Amygdala (tissue), 56 donors: ENCODE data around the gene ADAM33.

Experiments
- DNase-seq, 56 donors: peaks; one replicate each; lab custom pipeline; 2025; lab: John Stamatoyannopoulos, UW

ADAM33 gene

GRCh38 chr20:3690413-3690812, 8.6 kb upstream of the ADAM33 start:
- no peak for DNase-seq

- no peak for DNase-seq
These were observed 8.2 kb upstream of the ADAM33 start for GRCh38 chr20:3689978-3690377.

DNA sequence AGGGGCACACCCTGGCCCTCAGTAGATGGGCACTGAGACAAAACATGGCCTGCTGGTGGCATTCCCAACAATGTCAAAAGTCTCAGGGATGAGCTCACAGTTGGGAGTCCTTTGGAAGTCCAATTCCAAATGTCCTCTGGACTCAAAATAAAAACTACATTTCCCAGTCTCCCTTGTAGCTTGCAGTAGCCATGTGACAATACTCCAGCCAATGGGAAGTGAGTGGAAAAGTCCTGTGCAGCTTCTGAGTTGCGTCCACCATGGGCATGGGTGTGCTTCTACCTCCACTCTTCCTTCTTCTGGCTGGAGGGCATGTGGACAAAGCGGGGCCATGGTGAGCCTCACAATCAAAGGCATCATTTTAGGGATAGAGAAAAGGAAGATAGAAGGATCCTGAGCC, 5.8 kb upstream of the ADAM33 start:
- DNase-seq, result peak in 8 of 56 donors; percentile 8 to 34 (median 15)

GRCh38 chr20:3686867-3687321, 5.1 kb upstream of the ADAM33 start:
- peak in 40 of 56 donors; percentile 17 to 80 (median 39) for DNase-seq

DNA sequence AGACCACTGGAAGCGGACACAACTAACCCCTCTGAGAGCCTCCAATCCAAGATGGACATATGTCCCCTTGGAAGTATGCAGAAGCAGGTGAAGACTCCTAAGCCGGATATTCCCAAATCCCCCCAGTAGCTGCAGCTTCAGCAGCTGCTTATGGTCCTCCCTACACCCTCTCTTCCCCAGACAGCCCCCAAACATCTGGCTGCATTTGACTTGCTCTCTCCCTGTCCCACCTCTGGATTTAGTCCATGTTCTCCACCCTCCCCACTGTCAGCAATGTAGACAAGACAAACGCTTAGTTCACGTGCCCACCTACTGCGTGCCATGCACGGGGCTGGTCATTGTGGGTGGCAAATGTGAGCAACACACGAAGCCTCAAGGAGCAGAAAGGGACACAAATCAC, 4.6 kb upstream of the ADAM33 start:
- no peak for DNase-seq

- DNase-seq, result no peak
These were observed 3.5 kb upstream of the ADAM33 start for GRCh38 chr20:3685341-3685740.

- no peak for DNase-seq
These were observed 369 bp downstream of the ADAM33 start for GRCh38 chr20:3681352-3681930.

- no peak for DNase-seq
These were observed 984 bp downstream of the ADAM33 start for GRCh38 chr20:3680701-3681351.

DNA sequence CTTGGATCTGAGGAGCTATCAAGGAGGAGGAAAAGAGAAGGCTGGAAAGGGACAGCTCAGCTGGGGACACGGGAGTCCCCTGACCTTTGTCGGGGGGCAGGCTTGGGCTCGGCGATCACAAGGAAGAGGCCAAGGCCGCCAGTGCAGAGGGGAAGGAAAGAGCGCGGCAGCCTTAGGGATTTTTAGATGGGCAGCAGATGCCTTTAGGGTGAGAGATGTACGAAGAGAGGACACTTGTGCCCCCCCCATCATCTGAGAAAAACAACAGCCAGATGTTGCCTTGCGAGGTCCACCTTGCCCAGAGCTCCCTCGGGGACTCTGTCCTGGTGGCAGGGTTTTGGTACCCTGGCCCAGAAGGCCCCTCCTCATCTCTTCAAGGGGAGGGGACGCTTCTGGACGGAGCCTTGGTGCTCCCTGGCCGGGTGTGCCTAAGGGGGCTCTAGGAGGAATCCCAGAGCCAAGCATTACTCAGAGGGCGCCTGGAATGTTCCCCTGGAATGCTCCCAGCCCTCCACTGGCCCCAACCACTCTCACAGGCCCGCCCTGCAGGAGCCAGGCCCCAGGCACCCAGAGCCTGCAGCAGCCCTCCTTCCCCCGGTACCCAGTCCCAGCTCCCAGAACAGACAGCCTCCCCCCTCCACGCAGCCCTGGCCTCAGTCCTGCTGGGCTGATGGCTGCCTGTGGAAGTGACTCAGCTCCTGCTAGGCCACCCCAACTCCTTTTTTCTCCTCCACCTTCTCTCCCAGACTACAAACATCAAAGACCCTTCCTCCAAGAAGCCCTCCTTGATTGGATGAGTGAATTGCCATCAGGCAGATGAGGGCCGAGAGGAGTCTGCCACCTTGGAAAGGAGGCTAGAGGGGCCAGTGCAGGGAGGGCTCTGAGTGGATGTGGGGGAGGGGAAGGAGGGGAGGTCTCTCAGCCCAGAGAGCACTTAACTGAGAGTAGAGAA, 1.8 kb downstream of the ADAM33 start:
- no peak for DNase-seq

DNA sequence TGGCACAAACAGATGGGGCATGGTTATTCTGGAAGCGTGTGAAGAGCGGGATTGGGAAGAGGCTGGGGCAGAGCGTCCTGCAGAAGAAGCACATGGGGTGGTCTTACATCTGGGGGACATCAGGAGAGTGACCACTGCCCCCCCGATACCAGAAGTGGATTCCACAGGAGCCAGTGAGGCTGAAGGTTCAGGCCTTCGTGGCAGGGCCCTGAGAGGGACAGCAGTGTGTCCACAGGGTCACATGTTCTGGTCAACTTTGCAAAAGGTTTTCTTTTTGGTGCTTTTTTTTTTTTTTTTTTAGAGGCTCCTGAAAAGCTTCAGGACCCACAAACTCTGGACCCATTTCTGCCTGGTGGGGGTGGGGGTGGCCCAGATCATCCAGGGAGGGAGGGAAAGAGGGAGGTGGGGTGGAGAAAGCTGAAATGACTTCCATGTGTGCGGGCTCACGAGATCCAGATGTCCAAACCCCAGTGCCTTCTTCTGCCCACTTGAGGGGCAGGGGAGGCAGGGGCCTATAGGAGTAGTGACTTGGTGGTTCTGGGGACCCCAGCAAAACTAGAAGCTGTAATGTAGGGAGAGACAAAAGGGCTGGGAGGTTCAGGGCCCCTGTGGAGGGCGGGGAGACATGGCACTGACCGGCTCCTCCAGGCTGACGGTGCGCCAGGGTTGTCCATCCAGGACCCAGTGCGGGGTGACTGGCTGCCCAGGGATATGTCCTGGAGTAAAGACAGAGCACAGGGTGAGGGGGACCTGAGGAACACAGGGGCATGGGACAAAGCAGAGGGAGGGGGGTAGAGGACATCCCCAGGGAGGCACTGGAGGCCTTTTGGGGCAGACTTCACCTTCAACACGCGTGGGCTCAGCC, 2.7 kb downstream of the ADAM33 start:
- DNase-seq, result no peak

DNA sequence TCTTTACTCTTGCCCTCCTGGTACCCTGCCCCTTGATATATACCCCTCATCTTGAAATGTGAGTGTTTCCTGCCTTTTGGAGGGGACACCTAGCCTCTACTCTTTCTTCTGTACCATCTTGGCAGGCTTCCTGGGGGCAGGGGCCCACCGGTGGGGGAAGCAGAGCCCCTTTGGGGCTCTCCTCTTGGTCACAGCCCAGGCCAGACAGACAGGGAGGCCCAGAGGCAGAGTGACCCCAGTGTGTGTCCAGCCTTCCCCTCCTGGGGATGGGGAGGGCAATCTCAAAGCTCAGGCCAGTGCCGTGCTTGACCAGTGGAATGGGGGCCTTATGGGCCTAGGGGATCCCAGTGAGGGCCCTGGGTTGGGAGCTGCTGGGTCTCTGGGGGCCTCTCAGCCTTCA, 3.6 kb downstream of the ADAM33 start:
- DNase-seq, result no peak

DNA sequence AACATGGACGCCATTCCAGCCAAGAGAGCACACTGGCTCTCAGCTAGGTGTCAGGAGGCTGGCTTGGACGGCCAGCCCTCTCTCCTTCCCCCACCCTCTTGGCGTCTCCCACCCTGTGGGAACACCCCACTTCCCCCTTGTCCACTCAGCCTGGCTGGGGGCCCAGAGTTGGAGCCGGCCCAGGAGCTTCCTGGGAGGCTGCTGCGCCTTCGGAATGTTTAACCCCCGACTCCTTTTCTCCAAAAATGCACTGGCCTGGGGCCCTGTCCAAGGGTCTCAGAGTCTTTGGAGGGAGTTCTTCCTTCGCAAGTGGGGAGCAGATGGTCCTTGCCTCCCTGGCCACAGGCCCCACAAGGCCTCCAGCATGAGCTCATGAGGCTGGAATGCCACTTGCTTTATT, 4.1 kb downstream of the ADAM33 start:
- DNase-seq, result peak in 27 of 56 donors; percentile 9 to 70 (median 30)

- DNase-seq, result no peak
These were observed 6.6 kb downstream of the ADAM33 start for GRCh38 chr20:3674995-3675900.

- no peak for DNase-seq
These were observed 7.4 kb downstream of the ADAM33 start for GRCh38 chr20:3674447-3674846.

DNA sequence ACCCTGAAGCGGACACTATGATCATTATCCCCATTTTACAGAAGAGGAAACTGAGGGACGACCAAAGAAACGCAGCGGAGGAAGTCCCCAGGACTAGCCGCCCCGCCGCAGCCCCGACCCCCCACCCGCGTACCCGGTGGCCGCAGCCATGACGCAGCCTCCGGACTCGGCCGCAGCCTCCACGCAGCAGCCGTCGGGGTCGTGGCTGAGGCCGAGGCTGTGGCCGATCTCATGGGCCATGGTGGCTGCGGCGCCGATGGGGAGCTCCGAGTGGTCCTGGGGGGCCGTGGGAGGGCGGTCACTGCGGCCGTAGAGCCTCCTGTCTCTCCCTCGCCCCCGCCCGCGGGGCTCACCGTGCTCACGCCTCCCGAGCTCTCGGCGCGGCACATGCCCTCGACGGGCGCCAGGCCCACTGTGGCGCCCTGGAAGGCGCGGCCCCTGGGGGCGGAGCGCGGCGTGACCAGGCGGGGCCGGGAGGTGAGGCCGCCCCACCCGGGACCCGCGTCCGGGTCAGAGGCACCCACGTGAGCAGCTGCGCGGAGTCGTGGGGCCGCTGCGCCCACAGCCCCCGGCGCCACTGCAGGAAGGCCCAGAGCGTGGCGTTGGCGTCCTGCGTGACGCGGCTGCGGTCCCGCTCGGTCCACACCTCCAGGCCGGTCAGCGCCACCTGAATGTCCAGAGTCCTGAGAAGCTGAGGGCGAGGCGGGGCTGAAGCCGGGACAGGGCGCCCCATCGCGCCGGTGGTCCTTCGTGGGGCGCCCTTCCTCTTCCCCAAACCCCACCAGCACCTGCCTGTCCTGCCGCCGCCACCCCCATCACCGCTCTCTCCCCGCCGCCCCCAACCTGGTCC, 8.4 kb downstream of the ADAM33 start:
- no peak for DNase-seq

GRCh38 chr20:3672547-3673171, 9.2 kb downstream of the ADAM33 start:
- no peak for DNase-seq

- DNase-seq, result no peak
These were observed 9.7 kb downstream of the ADAM33 start for GRCh38 chr20:3671986-3672546.

DNA sequence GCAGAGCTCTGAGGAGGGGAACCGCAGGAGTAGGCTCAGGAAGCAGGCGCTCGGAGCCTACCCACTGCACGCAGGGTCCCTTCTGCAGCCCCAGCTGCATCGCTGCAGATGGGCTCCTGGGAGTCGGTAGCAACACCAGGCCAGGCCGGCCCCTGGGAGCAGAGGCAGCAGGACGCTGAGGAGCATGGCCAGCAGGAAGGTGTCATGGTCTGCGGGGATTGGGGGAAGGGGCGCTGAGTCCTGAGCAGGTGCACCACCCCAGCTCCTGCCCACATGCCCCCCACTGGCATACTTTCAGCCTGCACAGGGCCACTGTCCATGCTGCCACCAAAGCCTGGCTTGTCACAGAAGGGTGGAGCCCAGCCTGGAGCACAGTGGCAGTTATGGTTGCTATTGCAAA, 10.9 kb downstream of the ADAM33 start:
- DNase-seq, result no peak
